ENCODE measurements around the gene ANK3.

Gene ANK3

DNA sequence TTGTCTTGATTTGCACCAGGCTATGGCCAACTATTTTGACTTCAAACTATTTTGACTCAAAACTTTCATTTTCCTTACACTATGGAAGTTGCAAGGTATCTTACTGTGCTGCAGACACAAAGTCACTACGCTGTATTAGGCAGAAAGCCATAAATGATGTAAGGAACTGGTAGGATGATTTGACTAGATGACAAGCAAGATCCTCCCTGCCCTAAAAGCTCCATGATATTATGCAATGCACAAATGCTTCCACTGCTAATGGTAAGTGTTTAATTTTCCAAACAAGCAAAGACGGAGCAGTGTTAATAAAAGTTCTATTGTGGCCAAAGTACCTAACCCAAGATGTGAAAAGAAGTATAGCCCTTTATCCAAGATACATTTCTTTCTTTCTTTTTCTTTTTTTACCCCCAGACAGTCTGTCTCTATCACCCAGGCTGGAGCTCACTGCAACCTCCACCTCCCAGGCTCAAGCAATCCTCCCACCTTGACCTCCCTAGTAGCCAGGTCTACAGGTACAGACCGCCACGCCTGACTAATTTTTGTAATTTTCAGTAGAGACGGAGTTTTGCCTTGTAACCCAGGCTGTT lies 98.2 kb downstream of the ANK3 start:
- in situ Hi-C loops (cut with MboI; ENCODE audit: low pct_unique_long_range_greater_than_20kb, low sequenced_read_pairs, unreplicated experiment), result no loop called here
- DNase-seq (ENCODE audit: low spot score), result no peak
- TF ChIP-seq, protein P1, sequence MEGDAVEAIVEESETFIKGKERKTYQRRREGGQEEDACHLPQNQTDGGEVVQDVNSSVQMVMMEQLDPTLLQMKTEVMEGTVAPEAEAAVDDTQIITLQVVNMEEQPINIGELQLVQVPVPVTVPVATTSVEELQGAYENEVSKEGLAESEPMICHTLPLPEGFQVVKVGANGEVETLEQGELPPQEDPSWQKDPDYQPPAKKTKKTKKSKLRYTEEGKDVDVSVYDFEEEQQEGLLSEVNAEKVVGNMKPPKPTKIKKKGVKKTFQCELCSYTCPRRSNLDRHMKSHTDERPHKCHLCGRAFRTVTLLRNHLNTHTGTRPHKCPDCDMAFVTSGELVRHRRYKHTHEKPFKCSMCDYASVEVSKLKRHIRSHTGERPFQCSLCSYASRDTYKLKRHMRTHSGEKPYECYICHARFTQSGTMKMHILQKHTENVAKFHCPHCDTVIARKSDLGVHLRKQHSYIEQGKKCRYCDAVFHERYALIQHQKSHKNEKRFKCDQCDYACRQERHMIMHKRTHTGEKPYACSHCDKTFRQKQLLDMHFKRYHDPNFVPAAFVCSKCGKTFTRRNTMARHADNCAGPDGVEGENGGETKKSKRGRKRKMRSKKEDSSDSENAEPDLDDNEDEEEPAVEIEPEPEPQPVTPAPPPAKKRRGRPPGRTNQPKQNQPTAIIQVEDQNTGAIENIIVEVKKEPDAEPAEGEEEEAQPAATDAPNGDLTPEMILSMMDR (IDR thresholded peaks at IDR 0.05; ENCODE audit: extremely low read depth, insufficient read depth, missing control alignments), result no peak

DNA sequence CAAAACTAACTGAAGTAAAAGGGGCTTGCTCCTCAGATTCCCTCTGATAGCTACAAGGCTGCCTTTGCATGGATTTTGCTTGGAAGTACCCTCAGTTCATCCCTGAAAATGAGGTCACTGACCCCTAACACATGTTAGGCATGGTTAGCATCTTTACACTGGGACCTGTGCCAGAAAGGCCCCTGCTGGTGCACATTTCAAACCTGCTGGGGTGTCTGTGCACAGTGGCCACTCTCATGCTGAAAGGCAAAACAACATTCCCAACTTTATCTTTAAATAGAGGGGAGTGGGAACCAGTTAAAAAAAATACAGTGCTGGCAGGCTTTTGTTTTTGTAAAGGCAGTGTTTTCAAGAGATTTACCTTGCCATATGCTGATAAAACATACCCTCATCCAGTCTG lies 99.1 kb downstream of the ANK3 start:
- in situ Hi-C loops (cut with MboI; ENCODE audit: low pct_unique_long_range_greater_than_20kb, low sequenced_read_pairs, unreplicated experiment), result no loop called here
- no peak for DNase-seq (ENCODE audit: low spot score)
- TF ChIP-seq, protein P1 (IDR thresholded peaks at IDR 0.05; ENCODE audit: extremely low read depth, insufficient read depth, missing control alignments), result no peak

DNA sequence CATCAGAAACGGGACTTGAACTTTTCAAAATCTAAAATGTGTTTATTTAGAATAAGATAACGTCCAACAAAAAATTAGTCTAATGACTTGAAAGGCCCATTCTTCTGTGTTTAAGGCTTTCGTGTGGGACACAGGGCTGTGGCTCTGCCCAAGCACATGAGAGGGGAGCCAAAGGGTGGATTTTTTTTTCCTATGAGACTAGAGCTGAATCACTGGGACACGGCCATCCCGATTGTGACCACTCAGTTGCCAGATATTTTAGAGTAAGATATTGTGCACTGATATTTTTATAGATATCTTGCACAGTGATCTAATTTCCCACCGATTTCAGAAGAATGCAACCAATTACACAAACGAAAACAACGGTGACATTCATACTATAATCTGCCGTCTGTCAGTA lies 99.9 kb downstream of the ANK3 start:
- in situ Hi-C loops (cut with MboI; ENCODE audit: low pct_unique_long_range_greater_than_20kb, low sequenced_read_pairs, unreplicated experiment), result no loop called here
- DNase-seq (ENCODE audit: low spot score), result no peak
- TF ChIP-seq, protein P1 (IDR thresholded peaks at IDR 0.05; ENCODE audit: extremely low read depth, insufficient read depth, missing control alignments), result no peak

DNA sequence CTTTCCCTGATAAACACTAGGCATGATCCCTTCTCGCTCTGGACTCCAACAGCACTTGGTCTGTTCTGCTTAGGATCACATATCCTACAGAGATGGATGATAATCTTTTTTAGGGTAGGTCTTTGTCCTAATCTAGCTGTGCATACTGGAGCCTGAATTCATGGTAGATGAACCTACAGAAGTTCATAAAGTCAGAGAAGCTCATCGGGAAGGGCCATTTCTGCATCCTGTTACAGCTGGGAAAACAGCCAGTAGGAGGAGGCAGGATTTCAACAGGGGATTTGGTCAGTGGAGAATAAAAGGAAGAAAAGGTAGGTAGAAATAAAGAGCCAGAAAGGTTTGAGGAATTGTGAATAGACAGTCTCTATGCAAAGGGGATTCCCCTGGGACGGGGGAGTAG lies 101.4 kb downstream of the ANK3 start:
- no peak for DNase-seq (ENCODE audit: low spot score)
- in situ Hi-C loops (cut with MboI; ENCODE audit: low pct_unique_long_range_greater_than_20kb, low sequenced_read_pairs, unreplicated experiment), result no loop called here
- TF ChIP-seq, protein P1 (IDR thresholded peaks at IDR 0.05; ENCODE audit: extremely low read depth, insufficient read depth, missing control alignments), result no peak

DNA sequence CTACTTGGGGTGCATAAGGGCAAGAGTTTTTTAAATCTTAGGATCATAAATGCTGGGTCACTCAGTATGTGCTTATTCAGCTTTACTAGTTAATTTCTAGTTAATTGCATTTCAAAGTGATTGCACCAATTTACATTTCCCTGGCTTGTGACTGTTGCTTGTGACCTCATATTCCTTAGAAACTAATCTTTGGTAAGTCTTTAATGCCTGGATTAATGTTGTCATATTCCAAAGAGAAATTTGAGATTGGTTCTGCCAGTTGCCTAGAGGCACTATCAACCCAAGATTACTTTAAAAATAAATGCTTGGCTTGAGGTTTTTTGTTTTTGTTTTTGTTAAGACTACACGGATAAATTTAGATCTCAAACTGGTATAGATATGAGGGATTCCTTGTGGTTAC lies 103.1 kb downstream of the ANK3 start:
- DNase-seq (ENCODE audit: low spot score), result no peak
- in situ Hi-C loops (cut with MboI; ENCODE audit: low pct_unique_long_range_greater_than_20kb, low sequenced_read_pairs, unreplicated experiment), result no loop called here
- TF ChIP-seq, protein P1 (IDR thresholded peaks at IDR 0.05; ENCODE audit: extremely low read depth, insufficient read depth, missing control alignments), result no peak

DNA sequence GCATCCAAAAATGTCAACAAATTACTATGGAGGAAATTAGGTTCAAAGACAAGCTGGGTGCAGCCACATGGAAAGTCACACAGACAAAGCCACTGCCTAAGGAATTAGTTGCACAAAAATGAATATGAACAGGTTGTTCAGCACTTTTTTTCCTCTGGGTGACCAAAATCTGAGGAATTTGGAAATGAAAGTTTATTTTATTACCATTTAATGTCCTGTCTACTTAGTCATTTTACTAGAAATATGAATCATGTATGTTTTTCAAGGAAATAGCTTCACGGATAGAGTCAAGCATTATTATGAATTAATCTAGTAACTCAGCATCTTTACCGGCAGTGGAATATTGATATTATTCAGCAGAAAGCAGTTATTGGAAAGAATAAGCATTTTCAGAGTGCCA lies 106.3 kb downstream of the ANK3 start:
- DNase-seq (ENCODE audit: low spot score), result no peak
- in situ Hi-C loops (cut with MboI; ENCODE audit: low pct_unique_long_range_greater_than_20kb, low sequenced_read_pairs, unreplicated experiment), result no loop called here
- TF ChIP-seq, protein P1 (IDR thresholded peaks at IDR 0.05; ENCODE audit: extremely low read depth, insufficient read depth, missing control alignments), result no peak

Data from GM13977 (cell line).